Astrocyte of the spinal cord (primary cell): Measurements from ENCODE around the gene PRR30.

Experiments
- DNase-seq: peaks from one replicate; pipeline ENCODE4 v3.0.0; 2011; ENCODE audit warnings: low read depth, low spot score
- H3K4me3 ChIP-seq: 2 replicates; pipeline ENCODE4 v1.5.1; 2011; ENCODE audit warnings: low read depth, mild to moderate bottlenecking, low read length, moderate library complexity
- in situ Hi-C: cut with HindIII; loops from 2 replicates; pipeline ENCODE4 v1.10.0; 2017; ENCODE audit warnings: low sequenced_read_pairs
- TF ChIP-seq, protein P1 (sequence below): IDR thresholded peaks from 2 replicates; pipeline ENCODE4 v1.5.1; 2012; ENCODE audit warnings: low read depth, mild to moderate bottlenecking, low read length, inconsistent platforms

PRR30 gene

GRCh38 chr2:27128668-27129571 is 10.3 kb downstream of the PRR30 start:
- in situ Hi-C loops, result no loop called here
- no peak for DNase-seq
- TF ChIP-seq, protein P1, sequence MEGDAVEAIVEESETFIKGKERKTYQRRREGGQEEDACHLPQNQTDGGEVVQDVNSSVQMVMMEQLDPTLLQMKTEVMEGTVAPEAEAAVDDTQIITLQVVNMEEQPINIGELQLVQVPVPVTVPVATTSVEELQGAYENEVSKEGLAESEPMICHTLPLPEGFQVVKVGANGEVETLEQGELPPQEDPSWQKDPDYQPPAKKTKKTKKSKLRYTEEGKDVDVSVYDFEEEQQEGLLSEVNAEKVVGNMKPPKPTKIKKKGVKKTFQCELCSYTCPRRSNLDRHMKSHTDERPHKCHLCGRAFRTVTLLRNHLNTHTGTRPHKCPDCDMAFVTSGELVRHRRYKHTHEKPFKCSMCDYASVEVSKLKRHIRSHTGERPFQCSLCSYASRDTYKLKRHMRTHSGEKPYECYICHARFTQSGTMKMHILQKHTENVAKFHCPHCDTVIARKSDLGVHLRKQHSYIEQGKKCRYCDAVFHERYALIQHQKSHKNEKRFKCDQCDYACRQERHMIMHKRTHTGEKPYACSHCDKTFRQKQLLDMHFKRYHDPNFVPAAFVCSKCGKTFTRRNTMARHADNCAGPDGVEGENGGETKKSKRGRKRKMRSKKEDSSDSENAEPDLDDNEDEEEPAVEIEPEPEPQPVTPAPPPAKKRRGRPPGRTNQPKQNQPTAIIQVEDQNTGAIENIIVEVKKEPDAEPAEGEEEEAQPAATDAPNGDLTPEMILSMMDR, result no peak

DNA sequence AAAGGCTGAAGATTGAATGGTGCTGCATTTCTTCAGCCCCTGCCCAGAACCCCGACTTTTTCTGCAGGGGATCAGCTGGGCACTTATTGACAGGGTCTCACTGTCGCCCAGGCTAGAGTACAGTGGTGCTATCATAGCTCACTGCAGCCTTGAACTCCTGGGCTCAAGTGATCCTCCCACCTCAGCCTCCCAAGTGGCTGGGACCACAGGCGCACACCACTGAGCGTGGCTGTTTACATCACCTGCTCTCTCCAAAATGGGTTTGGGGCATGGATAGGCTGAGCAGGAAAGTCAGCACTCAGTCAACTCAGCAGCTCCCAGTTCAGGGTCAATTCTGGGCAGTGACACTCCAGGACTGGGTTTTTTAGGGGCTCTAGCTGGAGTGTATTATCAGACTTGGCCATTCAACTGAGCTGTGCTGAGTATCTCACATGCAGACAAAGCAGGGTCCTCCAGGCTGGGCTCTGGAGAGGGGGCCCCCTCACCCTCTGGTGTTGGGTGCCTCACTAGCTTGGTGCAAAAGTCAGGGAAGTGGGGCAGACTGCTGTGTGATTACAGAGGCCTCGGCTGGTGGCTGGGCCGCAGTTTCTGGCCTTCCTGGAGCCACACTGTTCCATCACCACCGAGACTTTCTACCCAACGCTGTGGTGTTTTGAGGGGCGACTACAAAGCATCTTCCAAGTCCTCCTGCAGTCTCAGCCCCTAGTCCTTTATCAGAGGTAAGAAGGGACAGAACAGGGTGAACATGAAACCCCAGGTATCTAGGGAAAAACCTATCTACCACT is 11.1 kb downstream of the PRR30 start:
- no peak overlapping the region for H3K4me3 ChIP-seq
- DNase-seq, result no peak
- TF ChIP-seq, protein P1, result no peak
- in situ Hi-C loops, result no loop called here

More at GRCh38 chr2:27128668-27129571, 10.3 kb downstream of the PRR30 start:
- H3K4me3 ChIP-seq, result no peak overlapping the region

DNA sequence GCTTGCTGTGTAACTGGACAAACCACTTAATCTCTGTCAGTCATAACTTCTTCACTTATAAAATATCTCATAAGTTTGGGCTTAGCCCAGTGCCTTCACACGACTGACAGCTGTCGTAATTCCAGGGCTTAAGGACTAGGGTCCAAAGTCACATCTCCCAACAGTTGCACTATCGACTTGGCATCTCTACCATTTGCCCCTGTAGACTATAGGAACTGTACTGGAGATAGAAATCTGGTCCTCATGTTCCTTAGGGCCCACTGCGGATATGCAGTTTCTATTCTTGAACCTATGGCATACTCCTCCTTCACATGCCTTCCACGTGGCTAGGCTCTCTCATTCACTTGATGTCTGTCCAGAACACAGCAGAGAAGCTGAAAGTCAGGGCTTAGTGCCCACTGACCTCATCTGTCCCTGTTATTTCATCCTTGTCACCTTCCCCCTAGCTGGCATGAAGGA is 12.9 kb downstream of the PRR30 start:
- no peak overlapping the region for H3K4me3 ChIP-seq
- DNase-seq, result no peak
- TF ChIP-seq, protein P1, result no peak
- in situ Hi-C loops, result no loop called here

DNA sequence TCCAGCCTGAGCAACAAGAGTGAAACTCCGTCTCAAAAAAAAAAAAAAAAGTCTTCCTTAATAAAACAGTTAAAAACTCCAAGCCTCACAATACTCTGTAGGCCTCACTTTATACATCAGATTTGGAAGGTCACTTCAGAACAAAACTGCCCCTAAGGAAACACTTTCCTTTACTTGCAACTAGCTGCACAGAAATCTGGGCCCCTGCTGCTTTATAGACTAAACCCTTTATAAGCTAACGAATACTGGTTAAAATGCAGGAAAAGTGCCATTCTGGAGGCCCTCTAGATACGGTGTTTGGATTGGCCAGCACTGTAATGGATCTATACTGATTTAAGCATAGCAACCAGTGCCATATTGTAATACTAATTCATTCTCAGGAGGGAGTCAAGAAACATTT is 14.1 kb downstream of the PRR30 start:
- in situ Hi-C loops, result no loop called here
- no peak overlapping the region for H3K4me3 ChIP-seq
- no peak for DNase-seq
- TF ChIP-seq, protein P1, result no peak

- TF ChIP-seq, protein P1, result no peak
- DNase-seq, result peak; percentile 1
- H3K4me3 ChIP-seq, result peak within 1 kb of the TSS; percentile 47
- in situ Hi-C loops, result loop anchor here (25.0 kb wide), 1 partner anchor 139 kb away; the partner anchor contains the start of gene SLC30A3
These were observed 15.7 kb downstream of the PRR30 start, which contains the start of gene ABHD1 for GRCh38 chr2:27123302-27124150. TSS of gene ABHD1 (plus strand) at chr2:27123815. CDS start at chr2:27123949, 134 bp downstream.
